NAMALWA (cell line): Measurements from ENCODE around the gene SLC7A11.

Experiments
- DNase-seq: peaks from one replicate; pipeline ENCODE4 v3.0.0-alpha.2; 2015; ENCODE audit warnings: low spot score

The SLC7A11 gene

GRCh38 chr4:138242076-138242833 lies at the start of gene SLC7A11:
TSS of gene SLC7A11 (minus strand) at chr4:138242349. CDS start at chr4:138242069, 280 bp downstream.
- peak; percentile 98 for DNase-seq

- DNase-seq: no peak
These were observed 49.3 kb upstream of the SLC7A11 start for GRCh38 chr4:138291431-138291830.

- DNase-seq: no peak
These were observed 48.7 kb upstream of the SLC7A11 start for GRCh38 chr4:138290805-138291204.

- DNase-seq: no peak
These were observed 37.1 kb upstream of the SLC7A11 start for GRCh38 chr4:138279286-138279685.

GRCh38 chr4:138277133-138277532 lies 35.0 kb upstream of the SLC7A11 start:
- no peak for DNase-seq

- DNase-seq: no peak
These were observed 33.9 kb upstream of the SLC7A11 start for GRCh38 chr4:138275963-138276621.

GRCh38 chr4:138275216-138275615 lies 33.1 kb upstream of the SLC7A11 start:
- DNase-seq: no peak

GRCh38 chr4:138269175-138269574 lies 27.0 kb upstream of the SLC7A11 start:
- DNase-seq: no peak

- no peak for DNase-seq
These were observed 25.7 kb upstream of the SLC7A11 start for GRCh38 chr4:138267835-138268234.

GRCh38 chr4:138266948-138267347 lies 24.8 kb upstream of the SLC7A11 start:
- no peak for DNase-seq

GRCh38 chr4:138263247-138263816 lies 21.2 kb upstream of the SLC7A11 start:
- DNase-seq: no peak

GRCh38 chr4:138262469-138262868 lies 20.3 kb upstream of the SLC7A11 start:
- DNase-seq: no peak

GRCh38 chr4:138262030-138262429 lies 19.9 kb upstream of the SLC7A11 start:
- no peak for DNase-seq

GRCh38 chr4:138259824-138260223 lies 17.7 kb upstream of the SLC7A11 start:
- DNase-seq: no peak

GRCh38 chr4:138259271-138259670 lies 17.1 kb upstream of the SLC7A11 start:
- DNase-seq: no peak

- DNase-seq: no peak
These were observed 14.5 kb upstream of the SLC7A11 start for GRCh38 chr4:138256608-138257007.

- DNase-seq: no peak
These were observed 13.9 kb upstream of the SLC7A11 start for GRCh38 chr4:138255917-138256597.

- DNase-seq: no peak
These were observed 10.4 kb upstream of the SLC7A11 start for GRCh38 chr4:138252551-138252950.

- DNase-seq: no peak
These were observed 9.8 kb upstream of the SLC7A11 start for GRCh38 chr4:138251938-138252337.

GRCh38 chr4:138249132-138249531 lies 7.0 kb upstream of the SLC7A11 start:
- no peak for DNase-seq

- DNase-seq: peak; percentile 43
These were observed 5.9 kb upstream of the SLC7A11 start for GRCh38 chr4:138248058-138248457.

- DNase-seq: no peak
These were observed 5.5 kb upstream of the SLC7A11 start for GRCh38 chr4:138247643-138248042.

GRCh38 chr4:138243369-138243768 lies 1.2 kb upstream of the SLC7A11 start:
- DNase-seq: no peak
